HUDEP-2 (cell line): Measurements from ENCODE around the gene IHH.
A peak's percentile ranks its signal among the peaks of the same experiment; 100 is the strongest.

Source experiments
- DNase-seq, 76 experiments: peaks; one replicate each; lab custom pipeline; 2025; ENCODE audit not compliant: unreplicated experiment in 76 of 76; lab: John Stamatoyannopoulos, UW

Gene IHH

GRCh38 chr2:219060821-219061791, at the start of gene IHH:
Gene IHH (minus strand): TSS chr2:219060921. CDS start chr2:219060467, 454 bp downstream.
- no peak for DNase-seq

- DNase-seq = no peak
These were observed 48.8 kb upstream of the IHH start for GRCh38 chr2:219109471-219109870.

GRCh38 chr2:219107758-219108157, 47.0 kb upstream of the IHH start:
- no peak for DNase-seq

- DNase-seq = peak in 1 of 76 experiments; percentile 22
These were observed 45.5 kb upstream of the IHH start for GRCh38 chr2:219106251-219106650.

GRCh38 chr2:219104107-219105035, 43.6 kb upstream of the IHH start:
- peak in 11 of 76 experiments; percentile 3 to 38 (median 18) for DNase-seq

GRCh38 chr2:219099329-219099728, 38.6 kb upstream of the IHH start:
- no peak for DNase-seq

- DNase-seq = no peak
These were observed 34.8 kb upstream of the IHH start for GRCh38 chr2:219095406-219095935.

GRCh38 chr2:219094171-219094570, 33.5 kb upstream of the IHH start:
- DNase-seq = no peak

- no peak for DNase-seq
These were observed 29.9 kb upstream of the IHH start for GRCh38 chr2:219090436-219091299.

GRCh38 chr2:219089330-219089729, 28.6 kb upstream of the IHH start:
- no peak for DNase-seq

GRCh38 chr2:219087848-219088247, 27.1 kb upstream of the IHH start:
- DNase-seq = no peak

GRCh38 chr2:219087361-219087760, 26.6 kb upstream of the IHH start:
- no peak for DNase-seq

- no peak for DNase-seq
These were observed 25.5 kb upstream of the IHH start for GRCh38 chr2:219086196-219086595.

- DNase-seq = no peak
These were observed 24.1 kb upstream of the IHH start for GRCh38 chr2:219084791-219085190.

- DNase-seq = peak in 1 of 76 experiments; percentile 17
These were observed 21.7 kb upstream of the IHH start for GRCh38 chr2:219082332-219082958.

GRCh38 chr2:219081701-219082331, 21.1 kb upstream of the IHH start:
- DNase-seq = no peak

GRCh38 chr2:219081096-219081495, 20.4 kb upstream of the IHH start:
- DNase-seq = no peak

- DNase-seq = no peak
These were observed 18.7 kb upstream of the IHH start for GRCh38 chr2:219079417-219079816.

- DNase-seq = no peak
These were observed 18.2 kb upstream of the IHH start for GRCh38 chr2:219078951-219079350.
